Right atrium auricular region (tissue), 2 donors: Measurements from ENCODE around the gene PRDX2. TPM values are rescaled to one million over a fixed set of nuclear protein-coding genes. Genes with fewer than 3 reads are reported as not detected.

Source experiments
- DNase-seq: peaks from one replicate; pipeline ENCODE4 v3.0.0-alpha.2; 2019; ENCODE audit warnings: low spot score
- H3K27ac ChIP-seq, 2 donors: fragments of 200-600 bp; sonication (generic); 1 replicate in 1 of 2; 2 replicates in 1 of 2; pipeline ENCODE4 v1.5.1; 2016 to 2019
- H3K27me3 ChIP-seq, 2 donors: fragments of 200-600 bp; sonication (generic); one replicate each; pipeline versions ENCODE4 v1.5.1 to v1.6.0; 2017 to 2019
- H3K36me3 ChIP-seq: fragments of 200-600 bp; sonication (generic); one replicate; pipeline ENCODE4 v1.5.1; 2016
- H3K4me1 ChIP-seq, 2 donors: fragments of 200-600 bp; sonication (generic); one replicate each; pipeline versions ENCODE4 v1.5.1 to v1.6.0; 2017 to 2019
- H3K4me3 ChIP-seq, 2 donors: fragments of 200-600 bp; sonication (generic); 1 replicate in 1 of 2; 2 replicates in 1 of 2; pipeline ENCODE4 v1.5.1; 2017 to 2019; ENCODE audit warnings: mild to moderate bottlenecking in 1 of 2, moderate library complexity in 1 of 2
- H3K9me3 ChIP-seq, 2 donors: fragments of 200-600 bp; sonication (generic); one replicate each; pipeline ENCODE4 v1.5.1; 2019
- CTCF ChIP-seq, 2 donors: fragments of 200-600 bp; sonication (generic); IDR thresholded peaks; one replicate each; pipeline ENCODE4 v1.5.1; 2019; ENCODE audit warnings: antibody characterized with exemption in 2 of 2
- total RNA-seq, 2 donors: library from RNA; depleted of rRNA; stranded (reverse); fragments of >200 nt; gene quantifications; one replicate each; pipeline ENCODE4 v1.1.0, GENCODE V29; 2016

PRDX2 gene
- total RNA-seq, 2 donors from 2014 or later, result 702 to 859 TPM

DNA sequence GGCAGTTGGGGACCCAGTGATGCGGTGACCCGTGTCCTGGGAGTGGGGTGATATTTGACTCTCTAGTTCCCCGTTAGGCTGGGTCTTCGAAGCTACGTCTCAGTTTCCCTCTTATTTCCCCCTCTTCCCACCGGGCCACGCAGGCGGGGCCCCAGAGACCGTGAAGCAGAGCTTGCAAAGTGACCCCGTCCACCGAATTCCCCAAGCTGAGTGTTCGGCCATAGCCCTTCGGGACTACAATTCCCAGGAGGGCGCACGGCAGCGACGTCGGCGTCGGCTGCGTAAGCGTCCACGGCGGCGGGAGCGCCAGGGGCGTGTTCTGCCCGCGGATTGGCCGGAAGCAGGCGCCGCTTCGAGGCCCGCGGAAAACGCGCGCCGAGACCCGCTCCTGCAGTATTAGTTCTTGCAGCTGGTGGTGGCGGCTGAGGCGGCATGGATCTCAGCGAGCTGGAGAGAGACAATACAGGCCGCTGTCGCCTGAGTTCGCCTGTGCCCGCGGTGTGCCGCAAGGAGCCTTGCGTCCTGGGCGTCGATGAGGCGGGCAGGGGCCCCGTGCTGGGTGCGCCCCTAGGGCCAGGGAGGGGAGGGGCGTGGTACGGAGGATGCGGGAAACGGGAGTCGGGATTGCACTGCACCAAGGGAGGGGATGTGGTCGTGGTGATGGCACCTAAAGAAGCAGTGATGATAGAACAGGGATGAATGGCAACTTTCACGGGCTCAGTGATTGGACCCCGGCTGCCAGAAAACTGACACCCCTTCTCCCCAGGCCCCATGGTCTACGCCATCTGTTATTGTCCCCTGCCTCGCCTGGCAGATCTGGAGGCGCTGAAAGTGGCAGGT is 4.9 kb upstream of the PRDX2 start, which contains the start of gene RNASEH2A:
Gene RNASEH2A (plus strand): TSS at position 343 of the 840 bp plus-strand sequence. CDS start 90 bp downstream, at position 433.
- Histone ChIP-seq H3K27me3 (no peaks in the 10 kb centered on the region), H3K4me1 (peaks cover 0 to 21% of the 10 kb centered on the region in 2 donors), H3K27ac (peak within 1 kb of the TSS; percentile 49 to 54), H3K4me3 (peak within 1 kb of the TSS; percentile 48 to 59), H3K36me3 (no peaks in the 10 kb centered on the region), H3K9me3 (no peaks in the 10 kb centered on the region)
- peak; percentile 88 for DNase-seq
- peak in 1 of 2 donors; percentile 31 for TF ChIP-seq CTCF (IDR thresholded peaks at IDR 0.05)

DNA sequence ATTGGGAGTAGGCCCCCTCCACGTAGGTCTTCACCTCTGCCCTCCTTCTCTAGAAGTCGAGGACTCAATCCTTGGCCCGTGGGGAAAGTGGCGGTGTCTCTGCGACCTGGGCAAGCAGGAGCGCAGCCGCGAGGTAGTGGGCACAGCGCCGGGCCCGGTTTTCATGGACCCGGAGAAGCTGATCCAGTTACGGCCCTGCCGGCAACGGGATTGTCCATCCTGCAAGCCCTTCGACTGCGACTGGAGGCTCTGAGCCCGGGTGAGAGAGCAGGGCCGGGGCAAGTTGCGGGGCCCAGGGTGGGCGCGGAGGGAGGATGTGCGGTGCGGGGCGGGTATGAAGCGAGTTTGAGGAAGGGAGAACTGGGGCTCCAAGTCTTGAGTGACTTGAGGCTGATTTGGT is 2.5 kb upstream of the PRDX2 start:
- no peaks in the 10 kb centered on the region for H3K9me3 ChIP-seq
- H3K27ac ChIP-seq, result no peak overlapping the region
- peaks cover 13% of the 10 kb centered on the region for H3K36me3 ChIP-seq
- H3K27me3 ChIP-seq, result no peaks in the 10 kb centered on the region
- no peak overlapping the region for H3K4me3 ChIP-seq
- no peak for DNase-seq
- peaks cover 0 to 37% of the 10 kb centered on the region in 2 donors for H3K4me1 ChIP-seq
- TF ChIP-seq CTCF (IDR thresholded peaks at IDR 0.05), result no peak

DNA sequence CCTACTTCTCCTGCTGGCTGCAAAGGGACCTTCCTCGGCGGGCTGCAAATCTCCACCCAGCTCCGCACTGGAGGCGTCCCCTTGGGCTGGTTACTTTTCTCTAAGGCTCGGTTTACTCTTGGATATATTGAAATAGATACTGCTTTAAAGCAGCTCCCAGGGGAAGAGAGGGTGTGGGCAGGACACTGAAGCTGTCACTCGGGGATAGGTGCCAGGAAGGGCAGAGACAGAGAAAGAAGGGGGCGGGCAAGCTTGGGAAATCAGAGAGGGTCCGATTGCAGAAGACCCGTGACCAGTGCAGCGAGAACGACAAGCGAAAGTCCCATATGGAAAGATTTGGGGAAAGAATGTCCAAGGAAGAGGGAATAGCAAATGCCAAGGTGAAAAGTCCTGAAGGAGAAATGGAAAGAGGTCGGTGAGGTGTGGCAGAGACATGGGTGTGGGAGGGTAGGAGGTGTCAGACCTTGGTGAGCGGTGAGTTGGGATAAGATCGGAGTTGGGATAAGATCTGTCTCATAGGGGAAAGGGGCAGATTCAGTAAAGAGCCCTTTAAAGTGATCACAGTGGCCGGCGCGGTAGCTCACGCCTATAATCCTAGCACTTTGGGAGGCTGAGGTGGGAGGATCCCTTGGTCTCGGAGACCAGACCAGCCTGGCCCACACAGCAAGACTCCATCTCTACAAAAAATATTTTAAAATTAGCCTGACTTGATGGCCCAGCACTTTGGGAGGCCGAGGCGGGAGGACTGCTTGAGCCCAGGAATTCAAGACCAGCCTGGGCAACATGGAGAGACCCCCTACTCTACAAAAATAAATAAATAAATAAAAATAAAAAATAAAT is 887 bp upstream of the PRDX2 start:
- no peaks in the 10 kb centered on the region for H3K9me3 ChIP-seq
- peak overlapping the region; percentile 84 to 85 for H3K27ac ChIP-seq
- no peaks in the 10 kb centered on the region for H3K27me3 ChIP-seq
- no peak for DNase-seq
- TF ChIP-seq CTCF (IDR thresholded peaks at IDR 0.05), result no peak
- peaks cover 18% of the 10 kb centered on the region for H3K36me3 ChIP-seq
- peaks cover 0 to 37% of the 10 kb centered on the region in 2 donors for H3K4me1 ChIP-seq
- peak overlapping the region; percentile 74 to 82 for H3K4me3 ChIP-seq

DNA sequence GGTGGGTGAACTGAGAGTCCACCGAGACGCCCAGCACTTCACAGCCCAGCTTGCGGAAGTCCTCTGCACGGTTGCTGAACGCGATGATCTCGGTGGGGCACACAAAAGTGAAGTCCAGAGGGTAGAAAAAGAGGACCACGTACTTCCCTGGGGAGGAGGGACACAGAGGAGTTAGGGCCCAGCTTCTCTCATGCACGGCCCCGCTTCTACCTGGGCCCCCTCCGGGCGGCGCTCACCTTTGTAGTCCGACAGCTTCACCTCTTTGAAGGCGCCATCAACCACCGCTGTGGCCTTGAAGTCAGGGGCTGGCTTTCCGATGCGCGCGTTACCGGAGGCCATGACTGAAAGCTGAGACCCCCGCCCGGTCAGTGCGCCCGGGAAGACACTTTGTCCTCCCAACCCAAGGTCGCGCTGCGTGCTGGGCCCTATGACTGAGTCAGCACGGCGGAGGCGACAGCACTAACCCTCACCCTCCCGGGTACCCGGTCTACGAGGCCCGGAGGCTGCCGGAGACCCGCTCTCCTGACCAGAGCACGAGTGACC is 606 bp downstream of the PRDX2 start:
- TF ChIP-seq CTCF (IDR thresholded peaks at IDR 0.05), result no peak
- DNase-seq, result no peak
- peaks cover 0 to 30% of the 10 kb centered on the region in 2 donors for H3K4me1 ChIP-seq
- H3K36me3 ChIP-seq, result peaks cover 18% of the 10 kb centered on the region
- H3K9me3 ChIP-seq, result no peaks in the 10 kb centered on the region
- peak overlapping the region; percentile 74 to 82 for H3K4me3 ChIP-seq
- H3K27ac ChIP-seq, result peak overlapping the region; percentile 84 to 85
- H3K27me3 ChIP-seq, result no peaks in the 10 kb centered on the region

DNA sequence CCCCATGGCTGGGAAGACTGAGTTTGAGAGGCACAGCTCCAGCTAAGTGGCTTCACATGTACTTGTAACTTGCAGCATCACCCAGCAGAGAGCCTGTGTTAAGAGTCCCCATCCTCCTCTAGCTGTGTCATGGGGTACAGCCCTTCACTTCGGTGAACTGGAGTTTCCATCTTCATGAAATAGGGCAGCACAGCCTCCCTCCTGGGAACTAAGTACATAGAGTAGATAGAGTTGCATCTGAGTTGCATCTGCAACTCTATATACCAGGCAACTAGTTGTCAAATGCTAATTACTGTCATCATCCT is 1.2 kb downstream of the PRDX2 start:
- Histone ChIP-seq H3K4me1 (peaks cover 0 to 33% of the 10 kb centered on the region in 2 donors), H3K9me3 (no peaks in the 10 kb centered on the region), H3K36me3 (peaks cover 18% of the 10 kb centered on the region), H3K27me3 (no peaks in the 10 kb centered on the region), H3K27ac (peak overlapping the region; percentile 84 to 85), H3K4me3 (peak overlapping the region; percentile 74 to 82)
- DNase-seq, result no peak
- no peak for TF ChIP-seq CTCF (IDR thresholded peaks at IDR 0.05)
